ENCODE measurements around the gene CCDC141.

Gene CCDC141

GRCh38 chr2:178947006-178947405 lies 102.9 kb downstream of the CCDC141 start:
- no peak overlapping the region for H3K27ac ChIP-seq (replicated peaks)
- DNase-seq (ENCODE audit: low read depth in 1 of 2, low spot score in 1 of 2) = no peak
- H3K27me3 ChIP-seq (ENCODE audit: insufficient read depth, poor library complexity, severe bottlenecking) = no peaks in the 10 kb centered on the region
- no peak overlapping the region for H3K4me3 ChIP-seq (replicated peaks; ENCODE audit: insufficient read depth, low read length)
- no peak for TF ChIP-seq CTCF (IDR thresholded peaks at IDR 0.05; ENCODE audit: insufficient read depth, low read length)

DNA sequence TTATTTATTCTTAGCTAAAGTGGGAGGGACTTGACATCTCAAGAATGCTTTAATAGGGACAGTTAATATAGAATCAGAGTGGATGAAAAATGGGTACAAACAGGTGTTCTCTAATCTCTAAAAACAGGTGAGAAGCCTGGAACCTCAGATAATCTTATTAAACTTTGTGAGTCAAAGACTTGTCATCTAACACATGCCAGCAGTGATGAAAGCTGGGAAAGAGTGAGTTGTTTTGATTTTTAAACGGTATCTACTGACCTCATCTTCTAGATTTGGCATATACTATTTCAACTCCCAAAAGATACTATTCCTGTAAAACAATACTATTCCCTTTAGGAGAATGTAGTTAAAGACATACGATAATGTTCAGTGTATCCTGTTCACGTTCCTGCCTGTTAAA lies 103.4 kb downstream of the CCDC141 start:
- DNase-seq (ENCODE audit: low read depth in 1 of 2, low spot score in 1 of 2) = no peak
- Histone ChIP-seq H3K4me3 (replicated peaks; ENCODE audit: insufficient read depth, low read length) (no peak overlapping the region), H3K27ac (replicated peaks) (no peak overlapping the region), H3K27me3 (ENCODE audit: insufficient read depth, poor library complexity, severe bottlenecking) (no peaks in the 10 kb centered on the region)
- TF ChIP-seq GABPA (IDR thresholded peaks at IDR 0.05; ENCODE audit: low read depth) = no peak
- TF ChIP-seq REST (IDR thresholded peaks at IDR 0.05; ENCODE audit: insufficient replicate concordance, low read depth) = no peak
- no peak for TF ChIP-seq SPI1 (IDR thresholded peaks at IDR 0.05; ENCODE audit: borderline replicate concordance, low read depth)
- no peak for TF ChIP-seq CTCF (IDR thresholded peaks at IDR 0.05; ENCODE audit: insufficient read depth, low read length)
- TF ChIP-seq POLR2AphosphoS5 (IDR thresholded peaks at IDR 0.05; ENCODE audit: low read depth) = no peak

DNA sequence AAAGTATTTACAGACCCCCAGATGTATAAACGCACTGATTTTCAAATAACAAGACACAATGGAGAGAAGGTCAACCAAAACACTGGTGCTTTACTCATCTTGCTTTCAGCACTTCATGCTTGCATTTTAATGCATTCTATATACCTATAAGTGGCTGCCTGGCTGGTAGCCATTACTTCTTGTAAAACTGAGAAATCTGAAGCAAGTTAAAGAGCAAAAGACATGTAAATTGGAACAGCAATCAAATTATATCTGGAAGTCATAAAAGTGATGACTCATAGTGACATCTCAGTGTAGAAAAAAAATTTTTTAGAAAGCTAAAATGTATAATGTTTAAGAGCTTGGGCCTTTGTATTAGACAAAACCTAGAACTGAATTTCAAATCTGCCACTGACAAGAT lies 106.2 kb downstream of the CCDC141 start:
- no peak for DNase-seq (ENCODE audit: low read depth in 1 of 2, low spot score in 1 of 2)
- Histone ChIP-seq H3K4me3 (replicated peaks; ENCODE audit: insufficient read depth, low read length) (no peak overlapping the region), H3K27me3 (ENCODE audit: insufficient read depth, poor library complexity, severe bottlenecking) (no peaks in the 10 kb centered on the region), H3K27ac (replicated peaks) (no peak overlapping the region)
- no peak for TF ChIP-seq GABPA (IDR thresholded peaks at IDR 0.05; ENCODE audit: low read depth)

- H3K4me3 ChIP-seq (replicated peaks; ENCODE audit: insufficient read depth, low read length) = no peak overlapping the region
- no peak for DNase-seq (ENCODE audit: low read depth in 1 of 2, low spot score in 1 of 2)
- no peaks in the 10 kb centered on the region for H3K27me3 ChIP-seq (ENCODE audit: insufficient read depth, poor library complexity, severe bottlenecking)
- TF ChIP-seq SPI1 (IDR thresholded peaks at IDR 0.05; ENCODE audit: borderline replicate concordance, low read depth) (no peak), GABPA (IDR thresholded peaks at IDR 0.05; ENCODE audit: low read depth) (no peak), CTCF (IDR thresholded peaks at IDR 0.05; ENCODE audit: insufficient read depth, low read length) (no peak), REST (IDR thresholded peaks at IDR 0.05; ENCODE audit: insufficient replicate concordance, low read depth) (no peak), POLR2AphosphoS5 (IDR thresholded peaks at IDR 0.05; ENCODE audit: low read depth) (no peak)
- H3K27ac ChIP-seq (replicated peaks) = no peak overlapping the region
Measured at GRCh38 chr2:178934571-178934970, 115.4 kb downstream of the CCDC141 start.
